Medulla oblongata (tissue), 1 donor: ENCODE data around the gene CAMTA1.

Experiments used
- DNase-seq: peaks from one replicate; pipeline ENCODE4 v3.0.0-alpha.2; 2015; ENCODE audit errors: extremely low spot score

The CAMTA1 gene

GRCh38 chr1:6979003-6979613 is 193.9 kb downstream of the CAMTA1 start:
- no peak for DNase-seq

- no peak for DNase-seq
These were observed 196.3 kb downstream of the CAMTA1 start for GRCh38 chr1:6981595-6981994.

DNA sequence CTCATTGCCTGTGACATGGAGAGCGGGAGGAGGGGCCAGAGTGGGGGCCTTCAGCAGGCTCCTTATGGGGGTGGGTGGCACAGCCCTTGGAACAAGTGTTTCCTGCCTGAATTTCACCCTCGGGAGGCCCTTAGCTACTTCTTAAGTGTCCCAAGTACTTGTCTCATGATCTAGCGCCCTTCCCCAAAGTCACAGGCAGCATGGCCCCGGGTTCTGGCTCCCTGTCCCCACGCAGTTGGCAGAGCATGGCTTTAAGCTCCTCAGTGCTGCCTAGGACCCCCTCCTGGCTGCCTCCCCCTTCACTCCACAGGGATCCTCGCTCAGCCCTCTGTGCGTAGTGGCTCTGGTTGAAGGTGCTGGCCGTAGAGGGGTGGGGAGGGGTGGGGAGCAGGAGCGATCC is 197.2 kb downstream of the CAMTA1 start:
- DNase-seq, result no peak

DNA sequence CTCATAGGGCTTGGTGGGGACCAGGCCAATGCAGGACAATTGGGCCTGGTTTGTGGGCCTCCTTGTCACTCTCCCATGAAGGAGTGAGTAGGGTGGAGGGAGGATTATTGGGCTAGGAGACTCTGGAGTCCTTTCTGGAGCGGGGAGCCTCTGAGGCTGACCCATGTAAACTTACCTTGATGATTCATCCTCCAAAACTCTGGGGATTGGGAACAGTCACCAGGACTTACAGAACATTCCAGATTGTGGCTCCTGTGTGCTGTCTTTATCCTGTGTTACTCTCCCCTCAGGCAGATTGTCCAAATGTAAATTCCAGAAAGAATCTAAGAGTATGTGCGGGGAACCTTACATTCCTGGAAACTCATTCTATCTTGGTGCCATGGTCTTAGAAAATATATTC is 197.6 kb downstream of the CAMTA1 start:
- no peak for DNase-seq

DNA sequence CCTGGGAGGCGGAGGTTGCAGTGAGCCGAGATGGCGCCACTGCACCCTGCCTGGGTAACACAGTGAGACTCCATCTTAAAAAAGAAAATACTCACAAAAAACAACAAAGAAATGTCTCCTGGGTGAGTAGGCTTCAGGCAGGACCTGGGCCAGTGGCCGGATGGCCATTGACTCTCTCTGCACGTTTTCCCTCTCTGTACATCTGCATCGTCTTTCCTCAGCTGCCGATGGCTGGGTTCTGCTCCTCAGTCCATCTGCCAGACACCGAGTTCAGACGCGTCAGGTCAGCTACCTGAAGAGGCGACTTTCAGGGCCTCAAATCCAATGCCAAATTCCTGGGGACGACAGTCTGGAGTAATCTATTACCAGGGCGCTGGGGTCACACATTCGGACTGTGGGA is 199.3 kb downstream of the CAMTA1 start:
- no peak for DNase-seq

GRCh38 chr1:6984986-6985385 is 199.7 kb downstream of the CAMTA1 start:
- DNase-seq, result peak; percentile 73

DNA sequence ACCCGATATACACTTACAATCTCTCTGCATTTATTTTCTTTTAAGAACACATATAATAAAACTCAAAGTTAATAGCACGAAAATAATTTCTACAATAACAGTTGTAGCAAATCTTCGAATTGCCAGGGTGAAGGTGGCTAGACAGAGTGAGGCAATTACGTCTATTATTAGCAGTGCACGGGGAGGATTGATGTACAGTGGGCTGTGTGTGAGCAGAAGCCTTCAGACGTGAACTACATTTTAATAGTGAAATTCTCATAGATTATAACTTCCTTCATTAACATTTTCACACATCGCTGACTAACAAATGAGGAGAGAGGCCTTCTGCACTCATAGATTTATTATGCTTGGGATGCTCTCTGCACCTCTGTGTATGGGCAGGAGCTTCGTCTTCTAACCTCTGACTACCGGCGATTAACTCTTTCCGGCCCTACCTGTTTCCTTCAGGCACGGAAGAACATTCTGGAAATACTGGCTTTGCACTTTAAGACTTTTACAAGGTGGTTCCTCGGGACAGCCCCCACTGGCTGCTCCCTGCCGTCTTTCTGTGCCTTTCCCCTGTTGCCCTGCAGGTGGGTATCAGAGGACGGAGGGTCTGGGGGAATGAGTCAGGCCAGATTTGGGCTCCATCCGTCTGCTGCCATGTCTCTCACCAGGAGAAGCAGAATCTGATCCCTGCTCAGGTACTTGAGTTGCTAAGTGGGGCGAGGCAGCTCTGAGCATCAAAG is 200.5 kb downstream of the CAMTA1 start:
- DNase-seq, result no peak

- DNase-seq, result no peak
These were observed 201.0 kb downstream of the CAMTA1 start for GRCh38 chr1:6986281-6986680.

DNA sequence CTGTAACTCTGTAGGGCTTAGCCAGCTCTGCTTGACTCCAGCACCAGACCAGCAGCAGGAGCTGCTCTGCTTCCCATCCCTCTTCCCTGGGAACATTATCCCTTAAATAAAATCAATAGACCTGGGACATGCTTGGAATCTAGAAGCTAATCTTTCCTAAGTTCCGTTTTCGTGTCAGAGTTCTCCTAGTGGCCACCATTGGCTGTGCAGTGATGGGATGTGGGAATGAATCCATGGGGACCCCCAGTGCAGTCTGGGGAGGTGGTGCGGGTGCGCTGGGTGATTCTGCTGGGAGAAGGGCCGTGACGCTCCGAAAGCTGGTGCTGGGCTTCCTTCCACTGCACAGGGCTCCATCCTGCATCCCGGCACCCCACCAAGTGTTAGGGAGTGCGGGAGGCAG is 202.7 kb downstream of the CAMTA1 start:
- DNase-seq, result no peak

GRCh38 chr1:6988796-6989195 is 203.5 kb downstream of the CAMTA1 start:
- no peak for DNase-seq

DNA sequence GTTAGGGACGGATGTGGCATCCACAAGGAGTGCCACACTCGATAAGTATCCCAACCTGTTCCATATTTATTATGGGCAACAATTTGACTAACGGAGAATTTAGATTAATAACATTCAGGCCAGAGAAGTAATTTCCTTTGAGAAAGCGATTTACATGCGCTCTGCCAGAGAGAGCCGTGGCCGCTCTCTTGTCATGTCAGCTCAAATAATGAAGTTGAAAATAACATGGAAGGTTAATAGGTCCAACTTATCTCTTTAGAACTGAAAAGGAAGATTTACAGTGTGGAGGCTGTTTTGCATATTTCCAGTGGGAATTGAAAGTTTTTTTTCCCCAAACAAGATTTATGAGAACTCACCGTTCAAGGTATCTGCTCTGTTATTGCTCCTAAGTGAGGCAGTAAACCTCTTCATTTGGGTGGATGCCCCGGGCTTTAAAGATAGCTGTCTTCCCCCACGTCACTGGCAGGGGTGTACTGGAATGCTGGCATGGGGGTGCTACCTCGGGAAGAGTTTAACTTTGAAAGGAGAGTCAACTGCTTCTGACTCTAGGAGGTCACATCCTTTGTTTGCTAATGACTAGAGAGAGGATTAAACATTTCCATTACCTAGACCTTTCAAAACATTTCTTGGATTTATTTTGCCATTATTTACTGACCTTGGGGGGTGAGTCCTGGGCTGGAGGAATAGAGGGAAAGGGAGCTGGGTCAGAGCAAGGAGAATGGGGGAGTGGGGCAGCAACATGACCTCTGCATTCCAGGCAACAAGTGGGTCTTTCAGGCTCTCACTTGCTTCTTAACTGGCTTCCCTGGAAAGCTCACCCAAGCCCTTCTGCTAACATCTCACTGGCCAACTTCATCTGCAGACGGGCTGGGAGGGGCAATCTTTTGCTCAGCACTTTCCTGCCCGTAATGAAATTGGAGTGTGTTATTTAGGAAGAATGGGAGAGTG is 204.2 kb downstream of the CAMTA1 start:
- DNase-seq, result no peak

- no peak for DNase-seq
These were observed 206.0 kb downstream of the CAMTA1 start for GRCh38 chr1:6991266-6991665.

DNA sequence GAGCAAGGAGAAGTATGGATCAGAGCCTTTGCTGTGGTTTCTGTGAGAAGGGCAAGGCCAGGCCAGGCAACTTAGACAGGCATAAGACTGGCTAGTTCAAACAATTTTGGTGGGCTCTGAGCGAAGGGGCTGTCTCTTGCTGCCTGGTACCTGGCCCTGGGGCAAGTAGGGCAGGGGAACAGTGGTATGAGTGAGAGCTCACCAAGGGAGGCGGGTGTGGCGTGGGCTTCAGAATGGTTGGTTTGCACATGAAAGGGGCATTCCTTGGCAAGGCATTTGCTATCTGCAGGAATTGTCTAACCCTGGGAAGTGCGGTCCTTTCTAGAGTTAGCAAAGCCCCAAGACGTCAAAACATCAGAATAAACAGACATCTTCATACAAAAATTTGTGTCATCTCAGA is 210.5 kb downstream of the CAMTA1 start:
- DNase-seq, result no peak

DNA sequence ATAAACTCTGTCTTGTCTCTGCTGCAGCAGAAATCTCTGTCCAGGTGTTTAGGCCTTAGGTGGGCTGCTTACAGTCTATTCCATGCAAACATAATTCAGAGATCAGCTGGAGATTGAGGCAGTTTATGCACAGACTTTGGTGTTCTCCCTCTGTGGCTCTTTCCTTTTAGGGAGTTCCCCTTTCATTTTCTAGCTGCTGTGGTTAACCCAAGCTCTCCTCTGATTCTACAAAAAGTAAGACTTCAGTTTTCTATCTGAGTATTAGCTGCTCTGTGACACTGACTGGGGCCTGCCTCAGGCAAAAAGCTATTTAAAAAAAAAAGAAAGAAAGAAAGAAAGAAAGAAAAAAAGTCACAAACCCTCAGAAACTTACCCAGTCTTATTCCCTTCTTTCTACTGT is 211.1 kb downstream of the CAMTA1 start:
- DNase-seq, result peak; percentile 10

DNA sequence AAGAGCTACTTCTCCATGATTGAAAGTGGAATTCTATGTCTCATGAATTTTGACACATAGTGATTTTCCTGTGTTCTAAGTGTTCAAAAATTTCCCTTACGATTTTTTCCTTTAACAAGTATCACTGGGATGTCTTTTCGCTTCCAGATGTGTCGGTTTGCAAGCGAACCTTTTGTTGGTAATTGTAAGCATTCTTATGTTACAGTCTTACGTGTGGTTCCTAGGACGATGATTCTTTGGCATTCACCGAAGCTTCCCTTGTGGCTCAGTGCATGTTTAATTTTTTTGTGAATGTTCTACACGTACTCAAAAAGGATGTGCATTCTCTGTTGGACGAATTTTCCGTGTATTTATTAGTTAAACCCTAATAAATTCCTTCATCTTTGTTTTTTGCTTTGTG is 211.6 kb downstream of the CAMTA1 start:
- DNase-seq, result no peak

DNA sequence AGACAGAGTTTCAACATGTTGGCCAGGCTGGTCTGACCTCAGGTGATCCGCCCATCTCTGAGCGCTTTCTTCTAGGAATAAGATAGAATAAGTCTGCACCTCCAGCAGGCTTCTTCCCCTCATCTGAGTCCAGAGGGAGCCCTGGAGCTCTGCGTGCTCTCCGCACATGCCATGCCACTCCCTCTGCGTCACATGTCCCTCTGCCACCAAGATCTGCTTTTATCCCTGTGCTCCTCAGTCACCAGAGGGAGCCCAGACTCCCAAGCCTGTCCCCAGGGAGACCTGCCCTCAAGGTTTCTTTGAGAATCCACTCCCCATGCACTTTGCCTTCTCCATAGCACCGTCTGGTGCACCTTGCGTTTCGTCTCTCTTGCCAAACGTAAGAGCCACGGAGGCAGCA is 213.0 kb downstream of the CAMTA1 start:
- no peak for DNase-seq

GRCh38 chr1:6999826-7000225 is 214.6 kb downstream of the CAMTA1 start:
- no peak for DNase-seq

DNA sequence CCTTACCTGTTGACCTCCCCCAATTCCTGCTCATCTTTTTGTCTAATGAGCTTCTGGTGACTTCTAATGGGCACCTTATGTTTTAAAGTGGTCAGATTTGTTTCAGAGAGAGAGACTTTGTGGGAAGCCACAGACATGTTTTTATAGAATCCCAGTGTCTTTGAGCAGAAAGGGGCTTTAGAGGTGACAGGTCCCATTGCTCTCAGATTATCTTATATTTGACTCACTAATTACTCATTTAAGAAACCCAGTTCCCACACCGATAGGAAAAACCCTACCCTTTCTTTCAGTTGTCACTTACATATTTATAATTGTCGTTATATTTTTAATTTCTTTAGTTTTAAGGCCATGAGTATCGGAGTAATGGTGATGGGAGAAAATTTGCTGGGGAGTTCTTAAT is 215.5 kb downstream of the CAMTA1 start:
- no peak for DNase-seq

- no peak for DNase-seq
These were observed 217.5 kb downstream of the CAMTA1 start for GRCh38 chr1:7002728-7003127.

- DNase-seq, result no peak
These were observed 218.4 kb downstream of the CAMTA1 start for GRCh38 chr1:7003676-7004075.

- DNase-seq, result no peak
These were observed 218.9 kb downstream of the CAMTA1 start for GRCh38 chr1:7004181-7004580.

GRCh38 chr1:7005762-7006161 is 220.5 kb downstream of the CAMTA1 start:
- DNase-seq, result no peak
